ENCODE results near the gene FKBP15.
A peak's percentile ranks its signal among the peaks of the same experiment; 100 is the strongest.
"Not testable (repeated sequence)": the region's sequence is repeated elsewhere in the genome, so short reads cannot be mapped to it uniquely, and the experiment has no call there.

The FKBP15 gene

DNA sequence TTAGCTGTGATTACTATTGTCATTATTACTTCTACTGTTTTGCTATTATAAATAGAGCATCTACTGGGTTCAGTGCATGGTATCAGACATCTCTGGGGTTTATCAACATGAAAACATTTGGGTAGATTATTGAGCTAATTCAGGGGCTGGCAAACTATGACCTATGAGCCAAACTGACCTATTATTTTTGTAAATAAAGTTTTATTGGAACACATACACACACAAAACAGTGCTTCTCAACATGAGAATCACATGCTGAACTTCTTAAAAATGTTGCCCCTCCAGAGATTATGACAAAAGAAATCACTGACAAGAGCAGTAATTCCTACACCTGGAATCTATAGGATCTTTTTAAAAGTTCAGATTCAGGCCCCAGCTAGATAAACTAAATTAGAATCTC, 39.9 kb downstream of the FKBP15 start:
- DNase-seq = no peak

DNA sequence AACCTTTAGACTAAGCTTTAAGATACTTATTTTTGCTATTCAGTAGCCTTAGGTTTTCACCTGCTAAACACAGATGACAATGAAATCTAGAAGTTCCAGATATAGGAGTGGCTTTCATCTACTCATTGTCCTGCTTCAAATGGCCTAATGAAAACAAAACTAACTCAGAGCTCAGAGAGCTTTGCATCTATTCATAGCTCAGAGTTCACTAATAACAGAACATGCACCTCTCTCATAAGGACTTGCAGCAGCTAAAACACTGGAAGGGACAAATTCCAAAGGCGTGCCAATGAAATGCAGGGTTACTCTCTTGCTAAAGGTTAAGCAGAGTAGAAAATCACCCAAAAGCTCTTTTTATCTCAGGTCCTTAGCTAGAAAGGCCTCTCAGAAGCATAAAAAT, 41.2 kb downstream of the FKBP15 start:
- DNase-seq = no peak

DNA sequence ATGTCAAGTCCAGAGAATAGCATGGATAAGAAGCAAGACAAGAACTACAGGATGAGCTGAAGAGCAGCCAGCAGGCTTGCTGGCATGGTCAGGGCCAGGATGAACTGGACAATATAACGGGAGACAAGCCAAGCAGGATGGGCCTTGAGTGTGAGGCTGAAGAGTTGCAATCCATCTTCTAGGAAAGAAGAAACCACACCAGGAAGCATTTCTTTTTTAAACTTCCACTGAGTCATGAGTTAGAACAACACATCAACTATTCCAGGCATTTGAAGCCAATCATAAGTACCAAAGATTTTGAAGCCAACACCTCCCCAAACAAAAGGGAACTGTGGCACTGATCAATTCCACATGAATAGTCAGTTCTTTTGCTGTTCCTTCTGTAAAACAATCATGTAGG, 43.0 kb downstream of the FKBP15 start:
- DNase-seq = no peak

DNA sequence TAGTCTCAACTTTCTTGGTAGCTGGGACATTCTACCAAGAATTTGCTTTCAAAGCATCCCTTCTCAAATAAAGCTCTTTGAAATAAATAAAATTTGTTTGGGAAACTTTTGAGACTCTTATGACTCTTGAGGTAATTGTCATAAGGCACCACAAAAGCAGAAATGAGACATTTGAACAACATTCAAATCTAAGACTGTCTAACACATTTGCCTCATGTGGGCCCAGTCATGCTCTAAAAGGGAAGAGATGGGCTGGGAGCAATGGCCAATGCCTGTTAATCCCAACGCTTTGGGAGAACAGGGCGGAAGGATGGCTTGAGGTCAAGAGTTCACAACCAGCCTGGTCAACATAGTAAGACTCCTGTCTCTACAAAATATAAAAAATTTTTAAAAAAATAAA, 43.8 kb downstream of the FKBP15 start:
- DNase-seq = no peak

DNA sequence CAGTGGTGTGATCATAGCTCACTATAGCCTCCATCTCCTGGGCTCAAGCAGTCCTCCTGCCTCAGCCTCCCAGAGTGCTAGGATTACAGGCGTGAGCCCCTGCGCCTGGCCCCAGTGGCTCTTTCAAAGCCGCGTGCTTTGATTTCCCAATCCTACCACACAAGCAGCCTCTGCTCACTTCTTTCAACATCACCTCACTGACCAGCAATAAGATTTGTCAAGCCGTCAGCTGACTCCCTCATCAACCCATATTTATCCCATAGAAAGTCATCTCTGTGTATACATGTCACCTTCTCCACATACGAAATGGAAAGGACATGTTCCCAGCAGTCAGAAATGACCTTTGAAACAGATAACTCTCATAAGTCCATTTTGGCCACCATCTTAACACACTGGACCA, 44.3 kb downstream of the FKBP15 start:
- DNase-seq = no peak

DNA sequence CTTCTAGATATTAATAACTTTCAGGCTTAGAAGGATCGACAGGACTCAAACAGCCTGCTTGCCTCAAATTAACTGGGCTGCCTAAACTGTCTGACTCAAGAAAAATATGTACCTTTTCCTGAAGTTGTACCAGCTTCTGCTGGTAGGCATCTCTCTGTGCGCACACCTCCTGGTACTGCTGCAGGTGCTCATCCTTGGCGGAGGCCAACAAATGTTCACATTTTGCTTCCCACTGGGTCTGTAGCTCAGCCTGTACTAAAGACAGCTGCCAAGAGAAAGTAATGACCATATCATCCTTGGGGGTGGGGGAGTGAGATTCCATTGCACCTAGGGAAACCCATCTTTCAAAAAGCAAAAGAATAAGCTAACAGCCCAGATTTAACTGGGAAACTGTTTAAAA, 47.7 kb downstream of the FKBP15 start:
- DNase-seq = no peak

DNA sequence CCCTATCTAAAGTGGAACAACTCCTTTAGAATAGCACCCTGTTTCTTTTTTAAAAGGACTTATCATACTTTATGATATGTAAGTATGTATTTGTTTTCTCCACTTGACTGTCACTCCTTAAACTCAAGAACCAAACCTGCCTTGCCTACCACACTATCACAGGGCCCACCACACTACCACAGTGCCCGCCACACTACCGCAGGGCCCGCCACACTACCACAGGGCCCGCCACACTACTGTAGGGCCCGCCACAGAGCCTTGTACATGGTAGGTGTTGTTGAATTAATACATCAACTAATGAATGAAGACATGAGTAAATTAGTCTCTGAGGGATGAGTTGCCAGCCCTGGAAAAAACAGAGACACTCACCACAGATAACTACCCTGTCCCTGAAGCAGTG, 52.3 kb downstream of the FKBP15 start:
- DNase-seq = no peak

DNA sequence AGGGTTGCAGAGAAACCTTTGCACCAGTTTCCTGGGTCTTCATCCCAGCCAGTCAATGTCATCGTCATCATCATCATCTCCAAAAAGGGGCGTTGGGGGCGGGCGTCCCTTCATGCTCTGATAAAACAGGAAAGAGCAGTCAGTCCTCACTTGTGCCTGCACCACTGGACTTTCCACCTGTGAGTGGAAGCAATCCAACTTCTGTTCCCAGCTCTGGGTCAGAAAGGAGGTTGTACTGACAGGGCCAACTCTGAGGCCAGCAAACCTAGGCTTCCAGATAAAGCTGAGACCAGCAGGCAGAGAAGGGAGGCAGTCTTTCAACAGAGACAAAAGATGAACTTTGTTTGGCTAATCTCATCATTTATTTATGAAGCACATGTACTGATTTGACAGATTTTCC, 55.0 kb downstream of the FKBP15 start:
- no peak for DNase-seq

DNA sequence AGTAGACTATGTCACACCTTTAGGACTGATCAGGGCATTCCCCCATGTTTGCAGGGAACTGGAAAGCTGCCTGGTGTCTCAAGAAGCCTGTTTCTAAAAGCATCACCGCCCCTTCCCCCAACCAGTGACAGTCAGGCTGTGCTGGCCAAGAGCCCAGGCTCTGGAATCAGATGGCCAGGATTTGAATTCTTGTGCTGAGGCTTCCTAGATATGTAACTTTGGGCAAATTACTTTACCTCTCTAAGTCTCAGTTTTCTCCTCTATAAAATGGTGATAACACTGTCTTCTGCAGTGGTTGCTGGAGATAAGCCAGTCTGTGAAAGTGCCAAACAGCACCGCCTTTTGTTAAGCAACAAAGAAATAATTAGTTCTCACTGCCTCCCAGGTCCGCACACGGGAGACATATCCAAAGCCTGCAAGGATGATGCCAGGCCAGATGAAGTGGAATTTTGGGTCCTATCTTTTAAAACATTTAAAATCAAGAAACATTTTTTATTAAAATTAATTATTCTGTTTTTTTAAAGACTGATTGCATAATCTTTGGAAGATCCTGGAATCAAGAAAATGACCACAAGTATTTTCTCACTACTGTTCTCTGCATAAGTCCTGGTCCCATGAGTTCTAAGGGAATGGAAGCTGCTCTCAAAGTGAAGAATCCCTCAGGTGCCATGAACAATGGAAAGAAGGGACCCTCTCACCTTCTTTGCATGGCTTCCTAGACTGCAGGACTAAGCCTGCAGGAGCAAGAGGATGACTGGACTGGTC, 56.4 kb downstream of the FKBP15 start:
- no peak for DNase-seq

DNA sequence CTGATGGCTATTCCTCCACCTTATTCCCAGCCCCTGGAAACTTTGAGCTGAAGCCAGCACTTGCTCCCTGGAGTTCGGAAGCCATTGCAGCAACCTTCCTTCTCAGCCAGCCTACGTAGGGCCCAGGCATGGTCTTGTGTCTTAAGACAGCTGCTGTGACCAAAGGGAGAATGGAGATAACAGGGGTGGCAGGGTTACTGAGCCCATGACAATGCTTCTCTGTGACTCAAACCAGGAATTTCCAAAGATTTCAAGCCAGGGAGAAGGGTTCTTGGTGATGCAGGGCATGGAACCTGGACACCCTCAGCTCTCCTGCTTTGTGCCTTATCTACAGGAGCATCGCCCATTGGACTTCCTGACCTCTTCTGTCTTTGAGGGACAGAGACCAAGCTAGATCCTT, 58.1 kb downstream of the FKBP15 start:
- no peak for DNase-seq

DNA sequence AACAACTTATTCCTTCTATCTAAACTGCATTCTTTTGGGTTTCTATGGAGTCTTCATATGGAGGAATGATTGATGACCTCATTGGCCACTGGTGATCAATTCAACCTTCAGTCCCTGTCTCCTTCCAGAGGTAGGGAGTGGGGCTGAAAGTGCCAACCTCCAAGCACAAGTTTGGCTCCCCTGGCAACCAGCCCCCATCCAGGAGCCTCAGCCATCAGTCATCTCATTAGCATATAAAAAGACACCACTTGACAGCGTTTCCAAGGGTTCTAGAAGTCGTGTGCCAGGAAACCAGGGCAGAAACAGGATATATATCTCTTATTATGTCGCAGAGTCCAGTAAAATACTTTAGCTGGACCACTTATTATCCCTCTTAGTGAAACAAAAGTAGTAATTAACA, 60.5 kb downstream of the FKBP15 start:
- no peak for DNase-seq

DNA sequence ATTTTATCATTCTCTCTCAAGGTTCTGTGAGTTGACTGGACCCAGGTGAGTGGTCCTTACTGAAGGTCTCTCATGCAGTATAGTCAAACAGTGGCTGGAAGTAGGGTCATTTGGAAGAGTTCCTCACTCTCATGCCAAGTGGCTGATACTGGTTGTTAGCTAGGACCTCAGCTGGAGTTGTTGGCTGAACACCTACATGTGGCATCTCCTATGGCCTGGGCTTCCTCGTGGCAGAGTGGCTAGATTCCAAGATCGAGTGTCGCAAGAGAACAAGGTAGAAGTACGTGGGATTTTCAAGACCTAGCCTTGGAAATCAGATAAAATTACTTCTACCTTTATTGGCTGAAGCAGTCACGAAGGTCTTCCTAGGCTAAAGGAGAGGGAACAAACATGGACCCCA, 62.6 kb downstream of the FKBP15 start:
- DNase-seq = no peak

DNA sequence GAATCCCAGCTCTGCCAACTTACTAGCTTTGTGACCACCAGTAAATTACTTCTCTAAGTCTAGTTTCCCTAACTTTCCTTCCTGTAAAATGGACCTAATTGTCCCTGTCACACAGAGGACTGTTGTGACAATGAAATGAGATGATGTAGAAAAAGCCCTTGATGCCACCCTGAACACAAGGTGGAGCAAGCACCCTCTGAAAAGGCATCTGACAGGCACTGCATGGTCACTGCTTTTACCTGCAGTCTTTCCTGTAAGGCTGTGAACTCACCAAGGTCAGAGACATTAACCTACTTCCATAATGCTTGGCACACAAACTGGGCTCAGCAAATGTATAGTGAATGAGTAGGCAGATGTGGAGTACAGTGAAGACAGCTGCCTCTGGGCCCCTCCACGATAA, 64.2 kb downstream of the FKBP15 start:
- no peak for DNase-seq

DNA sequence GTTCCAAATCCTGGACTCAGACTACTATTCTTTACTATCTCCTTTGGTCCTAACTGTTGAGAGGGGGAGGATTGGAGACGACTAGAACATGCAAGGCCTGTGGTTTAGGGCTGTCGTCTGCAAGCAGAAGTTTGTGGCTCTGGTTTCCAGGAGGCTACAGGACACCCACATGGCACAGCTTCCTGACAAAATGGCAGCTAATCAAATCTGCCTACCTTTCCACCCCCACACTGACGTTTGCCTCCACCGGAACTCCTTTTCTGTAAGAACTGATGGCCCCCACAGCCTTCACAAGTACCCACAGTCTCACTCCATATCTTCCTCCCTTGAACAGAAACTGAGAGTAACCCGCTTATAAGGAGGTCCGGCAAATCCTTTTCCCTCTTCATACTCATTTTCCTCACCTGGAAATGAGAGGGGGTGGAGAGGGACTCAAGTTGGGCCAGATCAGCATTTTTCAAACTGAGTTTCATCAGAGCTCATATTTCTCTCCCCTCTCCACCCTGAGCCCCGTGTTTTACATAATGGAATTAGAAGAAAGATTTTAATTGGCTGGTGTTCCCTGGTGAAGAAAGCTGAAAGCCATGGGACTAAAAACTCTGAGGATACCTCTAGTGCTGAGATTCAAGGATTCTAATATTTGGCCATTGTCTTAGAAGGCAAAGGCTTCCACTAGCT, 65.0 kb downstream of the FKBP15 start:
- no peak for DNase-seq

DNA sequence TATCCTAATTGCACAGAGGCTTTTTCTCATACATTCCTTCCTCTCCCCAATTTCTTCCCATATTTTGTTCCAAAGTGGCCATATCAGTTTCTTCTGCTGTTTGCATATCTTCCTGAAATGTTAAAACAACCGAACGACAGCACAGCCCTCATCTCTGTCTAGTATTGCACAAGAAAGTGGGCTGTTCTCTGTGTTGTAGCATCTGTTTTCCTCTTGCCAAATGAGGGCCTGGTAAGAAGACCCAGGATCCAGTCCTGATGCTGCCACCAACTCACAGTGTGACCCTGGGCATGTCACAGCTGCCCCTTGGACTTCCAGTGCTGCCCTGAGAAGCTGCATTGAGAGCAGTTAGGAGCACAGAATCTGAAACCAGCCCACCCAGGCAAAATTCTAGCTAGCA, 66.1 kb downstream of the FKBP15 start:
- no peak for DNase-seq

DNA sequence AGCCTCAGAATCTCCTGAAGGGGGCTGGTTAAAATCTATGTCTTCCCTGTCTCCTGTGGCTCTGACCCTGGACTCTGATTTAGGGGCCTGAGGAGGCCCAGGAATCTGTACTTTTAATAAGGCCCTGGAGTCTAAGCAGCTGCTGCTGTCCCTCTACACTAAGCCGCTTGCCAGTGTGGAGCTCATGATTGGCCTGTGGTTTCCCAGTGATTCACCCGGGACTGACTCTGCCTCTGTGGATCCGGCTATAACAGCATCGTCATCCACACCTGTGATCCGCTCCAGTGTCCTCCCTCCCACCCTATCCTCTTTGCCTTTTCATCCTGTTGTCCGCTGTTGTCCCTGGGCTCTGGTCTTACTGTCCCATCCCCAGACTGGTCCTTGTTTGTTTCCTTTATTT, 66.6 kb downstream of the FKBP15 start:
- peak; percentile 41 for DNase-seq

DNA sequence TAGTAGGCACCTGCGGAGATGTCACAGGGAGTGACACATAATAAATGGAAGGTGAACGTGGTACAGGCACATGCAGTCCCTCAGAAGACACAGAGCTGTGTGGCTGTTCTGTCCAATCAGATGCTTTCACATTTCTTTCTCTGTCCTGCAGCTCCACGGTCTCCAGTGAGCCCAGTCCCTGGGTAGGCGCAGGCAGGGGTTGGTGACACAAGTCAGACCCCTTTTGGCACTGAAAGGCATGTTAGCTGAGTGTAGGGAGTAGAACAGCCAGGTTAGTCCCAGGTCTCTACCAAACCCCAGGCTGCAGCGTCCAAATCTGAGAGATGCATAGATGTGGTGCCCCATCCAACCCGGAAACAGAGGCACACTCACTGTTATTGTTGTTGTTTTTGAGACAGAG, 67.5 kb downstream of the FKBP15 start:
- DNase-seq = no peak

DNA sequence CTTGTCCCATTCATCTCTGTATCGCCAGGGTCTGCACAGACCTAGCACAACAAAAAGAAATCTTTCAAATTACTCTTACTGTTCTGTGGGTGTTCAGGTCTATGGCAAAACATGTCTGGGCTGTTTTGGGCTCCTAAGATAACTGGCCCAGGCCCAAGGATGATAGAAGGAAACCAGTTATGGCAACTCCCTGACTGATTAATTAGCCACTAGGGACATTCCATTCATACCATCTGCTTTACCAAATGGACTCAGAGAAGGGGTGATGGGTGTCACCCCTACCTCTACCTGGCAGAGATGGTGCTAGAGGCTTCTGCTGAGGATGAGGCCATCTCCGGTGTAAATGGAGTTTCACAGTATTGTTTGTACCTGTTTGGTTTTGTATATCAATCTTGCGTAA, 68.4 kb downstream of the FKBP15 start:
- no peak for DNase-seq

DNA sequence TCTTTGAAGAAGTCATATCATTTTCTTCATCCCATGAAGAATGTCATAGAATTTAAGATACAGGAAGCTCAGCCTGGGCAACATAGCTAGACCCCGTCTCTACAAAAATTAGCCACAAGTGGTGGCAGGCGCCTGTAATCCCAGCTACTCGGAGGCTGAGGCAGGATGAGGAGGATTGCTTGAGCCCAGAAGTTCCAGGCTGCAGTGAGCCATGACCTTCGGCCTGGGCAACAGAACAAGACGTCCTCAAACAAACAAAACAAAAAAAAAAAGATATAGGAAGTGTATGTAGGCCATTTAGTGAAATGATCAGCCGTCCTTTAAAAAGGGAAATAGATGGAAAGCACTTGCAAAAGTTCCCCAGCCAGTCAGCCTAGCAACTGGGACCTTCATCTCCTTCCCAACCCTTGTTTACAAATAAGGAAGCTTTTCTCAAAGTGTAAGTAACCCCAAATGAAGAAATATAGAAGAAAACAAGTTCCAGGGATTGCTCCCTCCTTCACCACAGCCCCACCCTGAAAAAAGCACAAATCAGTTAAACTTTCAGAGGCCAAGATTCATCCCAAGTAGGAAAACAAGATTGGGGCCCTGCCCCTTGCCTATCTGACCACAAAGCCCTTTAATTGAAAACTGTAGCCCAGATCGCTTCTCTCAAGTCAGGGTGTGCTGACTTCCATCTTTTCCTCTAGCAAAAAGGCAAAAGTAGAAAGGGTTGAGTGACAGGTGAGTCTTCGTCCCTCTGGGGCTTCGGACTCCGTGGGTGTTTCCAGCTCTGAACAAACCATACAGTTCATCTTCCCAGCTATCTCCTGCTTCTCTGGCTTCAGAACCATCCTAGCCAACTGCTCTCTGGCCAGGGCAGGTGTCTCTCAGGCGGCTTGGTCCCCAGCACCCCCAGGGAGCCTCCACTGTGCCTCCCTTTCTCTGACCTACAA, 69.1 kb downstream of the FKBP15 start:
- no peak for DNase-seq

DNA sequence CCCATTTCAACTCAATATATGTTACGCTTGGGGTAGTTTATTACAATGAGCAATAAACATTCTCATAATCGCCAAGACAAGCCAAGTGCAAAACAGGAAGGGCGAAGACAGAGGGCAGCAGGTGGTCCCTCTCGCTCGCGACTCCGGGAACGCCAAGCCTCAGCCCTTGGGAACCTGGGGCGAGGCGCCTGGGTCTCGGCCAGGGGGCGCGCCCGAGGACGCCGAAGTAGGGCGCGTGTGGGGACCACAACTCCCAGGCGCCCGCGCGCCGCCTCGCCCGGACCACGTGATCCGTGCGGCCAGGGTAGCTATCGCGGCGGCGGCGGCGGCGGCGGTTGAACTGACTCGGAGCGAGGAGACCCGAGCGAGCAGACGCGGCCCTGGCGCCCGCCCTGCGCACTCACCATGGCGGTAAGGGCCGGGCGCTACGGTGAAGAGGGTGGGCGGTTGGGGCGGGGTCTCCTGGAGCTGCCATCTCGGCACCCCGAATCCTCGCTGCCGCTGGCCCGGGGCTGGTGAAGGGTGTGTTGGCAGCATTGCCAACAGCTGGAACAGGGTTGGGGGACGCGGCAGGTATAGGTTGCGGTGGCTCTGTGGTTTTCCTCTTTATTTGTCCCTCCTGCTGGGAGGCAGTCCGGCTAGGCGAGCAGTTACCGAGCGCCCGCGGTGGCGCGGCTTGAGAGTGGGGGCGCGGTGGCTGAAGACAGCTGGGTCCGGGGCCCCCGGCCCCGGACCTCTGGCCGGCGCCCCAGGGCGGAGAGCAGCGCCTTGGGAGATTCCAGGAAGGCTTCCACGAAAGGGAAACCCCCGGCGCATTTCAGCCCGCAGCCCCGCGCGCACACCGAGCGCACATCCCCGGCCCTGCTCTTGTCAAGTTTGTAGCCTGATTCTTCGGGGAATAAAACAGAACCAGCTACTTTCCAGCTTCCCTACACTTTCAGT, 70.1 kb downstream of the FKBP15 start, which contains the start of gene SLC31A2:
SLC31A2 (plus strand) TSS at position 338 of the 942 bp plus-strand sequence; CDS start at position 406, 68 bp downstream.
- DNase-seq = peak; percentile 91

DNA sequence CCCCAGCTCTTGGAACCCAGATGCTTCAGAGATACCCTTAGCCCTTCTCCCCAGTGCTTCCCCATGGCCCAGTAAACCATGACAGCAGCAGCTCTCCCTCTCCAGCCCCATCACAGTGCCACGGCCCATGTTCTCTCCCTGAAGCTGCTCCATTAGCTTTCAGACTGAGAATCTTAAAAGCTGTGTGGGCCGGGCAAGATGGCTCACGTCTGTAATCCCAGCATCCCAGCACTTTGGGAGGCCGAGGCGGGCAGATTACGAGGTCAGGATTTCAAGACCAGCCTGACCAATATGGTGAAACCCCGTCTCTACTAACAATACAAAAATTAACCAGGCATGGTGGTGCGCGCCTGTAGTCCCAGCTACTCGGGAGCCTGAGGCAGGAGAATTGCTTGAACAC, 71.5 kb downstream of the FKBP15 start:
- DNase-seq = not testable (repeated sequence)

DNA sequence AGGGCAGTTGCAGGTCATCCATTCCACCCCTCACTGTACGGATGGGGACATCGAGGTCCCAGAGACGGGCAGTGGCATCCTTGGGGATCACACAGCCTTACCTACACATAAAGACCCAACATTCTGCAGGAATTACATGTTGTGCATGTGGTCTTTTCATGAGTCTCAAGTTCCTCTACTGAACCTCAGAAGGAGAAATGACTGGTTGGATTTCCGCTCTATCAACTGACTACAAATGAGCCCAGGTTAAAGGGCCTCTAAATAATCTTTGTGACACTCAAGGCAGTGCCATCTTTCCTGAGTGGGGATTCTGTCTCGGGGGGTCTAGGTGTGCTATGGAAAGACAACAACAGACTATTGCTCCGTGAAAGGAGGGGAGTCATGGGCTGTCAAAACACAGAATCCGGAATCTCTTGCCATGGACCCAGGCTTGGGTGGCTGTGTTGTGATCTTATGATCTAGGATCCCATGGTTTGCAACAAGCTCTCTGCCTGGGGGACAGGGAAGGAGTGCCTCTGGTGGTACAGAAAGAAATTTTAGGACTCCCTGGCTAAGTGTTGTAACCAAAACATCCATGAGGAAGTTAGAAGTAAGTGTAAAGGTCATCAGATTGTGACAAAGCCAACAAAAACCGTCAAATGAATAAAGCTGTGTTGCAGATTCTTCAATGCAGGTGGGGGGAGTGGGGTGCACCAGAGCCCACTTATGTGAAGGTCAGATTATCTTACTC, 72.1 kb downstream of the FKBP15 start:
- no peak for DNase-seq

All from right hindlimb (tissue), 1 donor.